SK-N-DZ (cell line): ENCODE results near the gene MRGPRE.

Experiments
- DNase-seq: peaks from one replicate; pipeline ENCODE4 v3.0.0-alpha.2; 2015; ENCODE audit warnings: low spot score

MRGPRE gene

DNA sequence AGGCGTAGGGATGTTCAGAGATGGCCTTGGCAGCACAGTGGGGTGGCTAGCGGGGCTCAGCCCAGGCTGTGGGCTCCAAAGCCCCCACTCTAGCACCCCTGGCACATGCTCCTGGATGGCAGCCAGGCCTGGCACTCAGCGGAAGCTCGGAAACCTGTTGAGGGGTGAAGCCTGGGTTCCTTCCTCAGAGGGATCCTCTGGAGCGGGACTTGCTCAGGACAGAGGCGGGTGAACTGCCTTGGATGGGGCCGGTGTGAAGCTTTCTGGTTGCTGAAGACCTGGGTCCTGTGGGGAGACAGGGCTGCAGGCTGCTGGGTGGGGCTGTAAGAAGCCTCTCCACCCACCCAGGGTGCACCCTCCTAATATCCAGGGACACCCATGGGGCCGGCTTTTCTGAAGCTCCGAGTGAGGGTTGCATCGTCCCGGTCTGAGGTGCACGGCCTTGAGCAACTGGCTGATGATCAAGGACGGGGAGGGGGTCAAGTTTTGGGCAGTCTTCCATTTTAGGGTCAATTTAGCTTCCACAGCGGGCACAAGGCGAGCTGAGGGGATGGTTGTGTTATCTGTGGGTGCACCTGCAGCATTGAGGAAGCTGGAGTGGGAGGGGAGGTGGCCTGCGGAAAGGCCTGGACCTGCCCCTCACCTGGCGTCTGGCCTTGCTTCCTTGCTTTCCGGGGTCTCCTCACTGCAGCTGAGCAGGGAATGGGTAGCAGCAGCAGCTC, 5.2 kb downstream of the MRGPRE start:
- no peak for DNase-seq

DNA sequence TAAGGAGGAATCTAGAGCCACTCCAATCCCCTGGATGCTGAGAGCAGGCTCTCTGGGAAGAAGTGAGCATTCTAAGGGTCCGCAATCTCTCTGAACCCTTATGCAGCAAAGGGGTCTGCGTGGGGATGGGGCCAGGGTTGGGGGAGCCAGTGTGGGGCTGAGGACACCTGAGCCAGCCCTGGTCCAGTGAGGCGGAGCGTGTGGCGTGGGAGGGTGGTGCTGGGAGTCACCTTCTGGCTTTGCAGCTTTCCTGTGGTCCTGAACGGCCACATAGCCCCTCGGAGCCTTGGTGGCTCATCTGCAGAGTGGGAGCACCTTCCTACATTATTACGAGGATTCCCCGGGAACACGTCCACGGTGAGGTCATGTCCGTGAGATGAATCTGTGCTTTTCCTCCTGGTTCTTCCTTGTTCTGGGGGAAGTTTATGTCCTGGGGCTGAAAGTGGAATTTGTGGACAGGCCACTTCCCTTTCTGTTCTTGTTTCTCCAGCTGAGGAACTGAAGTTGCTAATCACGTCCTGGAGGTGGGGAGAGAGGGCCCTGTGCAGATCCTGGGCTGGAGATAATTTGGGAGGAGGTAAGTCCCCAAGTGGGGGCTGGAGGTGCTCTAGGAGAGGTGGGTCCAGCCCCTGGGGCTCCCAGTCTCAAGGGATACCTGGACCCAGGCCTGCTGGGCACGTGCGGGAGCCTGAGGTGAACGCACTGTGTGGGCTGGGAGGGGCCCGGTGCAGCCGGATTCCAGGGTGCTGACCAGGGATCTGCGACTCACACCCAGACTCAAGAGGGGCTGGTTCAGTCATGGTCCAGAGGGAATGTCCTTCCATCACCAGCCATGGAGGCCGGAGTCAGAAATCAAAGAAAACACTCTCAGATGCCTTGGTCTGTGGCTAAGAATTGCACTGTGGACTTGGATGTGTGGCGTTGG, 6.1 kb downstream of the MRGPRE start:
- no peak for DNase-seq

DNA sequence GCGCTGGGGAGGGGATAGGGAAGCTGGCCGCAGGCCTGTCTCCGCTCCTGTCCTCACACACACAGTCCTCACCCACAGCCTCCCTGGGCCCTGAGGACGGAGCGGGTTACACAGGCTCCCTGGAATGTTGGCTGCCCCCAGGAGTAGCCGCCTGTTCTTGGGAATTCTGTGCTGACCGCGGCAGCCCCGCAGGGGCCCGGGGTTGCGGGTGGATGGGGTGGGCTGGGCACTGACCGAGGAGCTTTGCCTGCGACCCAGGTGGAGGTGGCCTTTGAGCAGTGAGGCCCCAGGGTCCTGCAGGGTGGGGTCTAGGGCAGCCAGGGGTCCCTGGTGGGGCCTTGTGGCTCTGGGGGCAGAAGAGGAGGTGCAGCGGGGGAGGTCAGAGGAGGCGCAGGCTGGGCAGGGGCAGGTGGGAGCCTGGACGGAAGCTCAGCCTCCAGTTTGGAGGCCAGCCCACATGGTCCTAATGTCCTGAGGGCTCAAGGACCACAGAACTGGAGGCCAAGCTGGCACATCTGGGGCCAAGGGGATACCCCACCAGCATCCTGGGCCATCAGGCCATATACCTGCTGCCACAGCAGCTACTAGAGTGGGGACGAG, 7.0 kb downstream of the MRGPRE start:
- DNase-seq = no peak

DNA sequence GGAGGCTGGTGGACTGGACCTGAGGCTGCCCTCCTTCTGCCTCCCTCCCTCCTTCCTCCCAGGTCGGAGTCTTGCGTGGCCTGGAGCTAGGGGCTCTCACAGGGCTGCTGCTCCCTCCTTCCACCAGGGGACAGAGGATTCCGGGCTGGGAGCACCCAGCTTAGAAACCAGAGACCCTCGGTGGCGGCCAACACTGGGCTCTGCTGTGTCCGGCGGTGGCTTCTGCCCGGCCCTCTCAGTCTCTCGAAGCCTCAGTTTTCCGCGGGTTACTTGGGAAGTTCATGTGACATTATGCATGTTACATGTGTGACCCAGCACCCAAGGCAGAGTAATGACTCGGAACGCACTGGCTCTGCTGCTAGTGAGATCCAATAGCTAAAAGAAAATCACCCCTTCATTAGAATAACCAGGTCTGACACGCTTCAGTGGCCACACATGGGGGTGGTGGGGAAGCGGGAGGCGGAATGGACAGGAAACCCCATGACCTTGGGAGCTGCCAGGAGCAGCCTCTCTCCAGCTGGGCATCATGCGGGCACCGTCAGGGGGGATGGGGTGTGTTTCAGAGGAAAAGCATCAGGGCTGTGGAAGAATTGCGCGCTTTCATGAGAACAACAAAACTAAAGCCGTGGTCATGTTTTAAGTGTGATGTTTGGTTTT, 7.7 kb downstream of the MRGPRE start:
- DNase-seq = no peak

DNA sequence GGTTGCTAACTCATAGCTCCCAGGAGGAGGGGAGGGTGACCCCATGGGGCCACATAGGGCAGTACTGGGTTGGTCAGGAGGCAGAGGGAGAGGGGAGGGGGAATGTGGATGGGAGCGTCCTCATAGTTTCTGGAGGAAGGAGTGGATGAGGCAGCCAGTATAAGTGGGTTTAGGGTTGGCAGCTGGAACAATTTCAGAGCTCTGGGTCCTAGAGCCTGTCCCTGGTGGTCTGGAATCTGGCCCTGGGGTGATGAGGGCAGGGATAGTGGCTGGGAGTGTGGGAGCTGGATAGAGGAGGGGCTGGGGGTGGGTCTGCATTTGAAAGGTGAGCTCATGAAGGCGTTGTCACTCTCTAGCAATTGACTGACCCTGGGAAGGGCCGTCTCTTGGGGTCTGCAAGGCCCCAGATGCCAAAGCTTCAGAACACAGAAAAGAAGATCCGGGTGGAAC, 8.3 kb downstream of the MRGPRE start:
- no peak for DNase-seq

DNA sequence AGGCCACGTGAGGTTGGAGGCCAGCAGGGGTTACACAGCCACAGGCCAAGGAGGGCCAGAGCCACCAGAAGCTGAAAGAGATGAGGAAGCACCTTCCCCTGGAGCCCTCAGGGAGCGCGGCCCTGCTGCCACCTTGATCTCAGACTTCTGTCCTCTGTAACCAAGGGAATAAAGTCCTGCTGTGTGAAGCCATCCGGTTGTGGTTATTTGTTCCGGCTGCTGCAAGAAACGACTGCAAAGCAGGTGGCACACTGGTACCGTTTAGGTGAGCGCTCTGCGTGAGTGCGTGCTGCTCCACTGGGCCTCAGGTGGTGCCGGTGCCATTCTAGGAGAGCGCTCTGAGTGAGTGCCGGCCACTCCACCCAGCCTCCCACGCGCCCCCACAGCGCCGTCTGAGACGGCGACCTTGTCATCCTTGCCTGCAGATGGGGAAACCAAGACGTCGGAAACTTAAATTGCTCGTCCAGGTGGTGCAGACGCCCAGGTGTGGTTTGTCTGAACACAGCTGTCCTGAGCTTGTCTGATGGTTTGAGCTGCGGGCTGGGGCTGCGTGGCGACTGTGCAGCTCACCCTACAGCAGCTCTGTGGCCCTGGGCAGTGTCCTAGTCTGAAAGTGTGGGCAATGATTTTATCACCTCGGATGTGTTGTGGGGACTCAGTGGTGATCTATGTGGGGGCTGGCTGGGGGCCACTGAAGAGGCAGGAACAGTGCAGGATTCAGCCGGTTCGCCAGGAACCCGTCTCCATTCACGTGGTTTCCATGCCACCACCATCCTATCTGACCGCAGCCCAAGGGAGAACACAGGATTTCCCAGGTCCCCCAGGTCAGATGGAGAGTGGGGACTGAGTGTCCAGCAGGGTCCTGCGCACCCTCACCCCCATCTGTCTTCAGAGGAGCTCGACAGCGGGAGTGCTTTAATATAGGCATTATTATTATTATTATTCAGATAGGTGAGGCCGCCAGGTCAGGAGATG, 9.0 kb downstream of the MRGPRE start:
- no peak for DNase-seq

DNA sequence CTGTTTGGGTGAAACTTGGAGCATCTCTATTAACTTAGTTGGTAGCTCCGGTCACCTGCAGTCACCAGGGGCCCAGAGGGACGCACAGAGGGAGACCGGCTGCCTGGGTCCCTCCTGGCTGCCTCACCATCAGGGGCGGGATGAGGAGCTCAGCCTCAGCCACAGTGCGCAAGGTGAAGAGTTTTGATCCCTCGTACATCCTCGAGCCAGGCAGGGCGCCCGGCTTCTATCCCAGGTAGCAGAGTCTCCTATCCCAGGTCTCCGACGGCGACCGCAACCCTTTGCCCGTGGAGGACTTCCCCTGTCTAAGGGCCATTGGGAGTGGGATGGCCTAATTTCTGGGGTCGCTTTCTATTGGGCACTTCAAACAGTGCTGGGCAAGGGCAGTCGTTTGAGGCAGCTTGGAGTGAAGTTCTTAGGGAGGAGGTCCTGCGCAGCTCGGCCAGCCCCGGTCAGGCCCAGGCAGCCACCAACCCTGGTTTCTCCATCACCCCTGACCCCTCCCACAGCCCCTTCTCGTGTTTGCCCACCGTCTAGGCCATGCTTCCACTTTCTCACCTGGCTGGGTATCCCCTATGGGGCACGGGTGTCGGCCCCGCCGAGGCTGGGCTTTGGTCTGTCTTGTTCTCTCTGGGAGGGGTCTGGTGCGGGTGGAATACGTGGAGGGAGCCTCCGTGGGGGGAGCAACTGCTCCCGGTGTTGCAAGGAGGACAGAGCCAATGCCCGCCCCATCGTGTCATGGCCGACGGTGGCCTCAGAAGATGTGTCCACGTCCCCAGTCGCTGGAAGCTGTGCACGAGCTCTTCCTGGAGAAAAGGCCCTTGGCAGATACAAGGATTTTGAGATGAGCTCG, 10.0 kb downstream of the MRGPRE start:
- no peak for DNase-seq

DNA sequence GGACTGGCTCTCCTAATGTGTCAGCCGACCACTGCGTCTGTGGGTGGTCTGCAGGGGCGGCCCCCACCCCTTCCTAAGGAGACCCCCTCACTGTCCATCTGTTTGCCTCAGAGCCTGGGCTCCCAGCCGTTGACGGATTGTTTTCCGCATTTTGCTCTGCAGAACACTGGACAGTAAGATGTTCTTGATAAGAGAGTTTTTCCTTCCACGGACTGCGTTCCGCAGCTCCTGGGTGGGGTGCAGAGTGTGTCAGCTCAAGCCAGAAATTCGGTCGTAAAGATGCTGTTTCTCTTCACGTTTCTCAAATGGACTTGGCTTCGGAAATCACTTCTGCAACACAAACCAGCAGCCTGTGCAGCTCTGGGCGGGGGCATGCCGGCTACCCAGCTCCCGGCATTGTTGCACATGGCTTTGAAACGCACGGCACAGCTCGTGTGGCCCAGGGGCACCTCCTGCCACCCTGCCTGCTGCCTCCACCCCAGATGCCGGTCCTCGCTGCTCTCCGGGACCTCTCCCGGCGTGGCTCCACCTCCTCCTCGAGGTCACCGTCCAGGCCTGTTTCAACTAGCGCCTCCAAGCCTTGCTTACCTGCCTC, 10.7 kb downstream of the MRGPRE start:
- DNase-seq = no peak

DNA sequence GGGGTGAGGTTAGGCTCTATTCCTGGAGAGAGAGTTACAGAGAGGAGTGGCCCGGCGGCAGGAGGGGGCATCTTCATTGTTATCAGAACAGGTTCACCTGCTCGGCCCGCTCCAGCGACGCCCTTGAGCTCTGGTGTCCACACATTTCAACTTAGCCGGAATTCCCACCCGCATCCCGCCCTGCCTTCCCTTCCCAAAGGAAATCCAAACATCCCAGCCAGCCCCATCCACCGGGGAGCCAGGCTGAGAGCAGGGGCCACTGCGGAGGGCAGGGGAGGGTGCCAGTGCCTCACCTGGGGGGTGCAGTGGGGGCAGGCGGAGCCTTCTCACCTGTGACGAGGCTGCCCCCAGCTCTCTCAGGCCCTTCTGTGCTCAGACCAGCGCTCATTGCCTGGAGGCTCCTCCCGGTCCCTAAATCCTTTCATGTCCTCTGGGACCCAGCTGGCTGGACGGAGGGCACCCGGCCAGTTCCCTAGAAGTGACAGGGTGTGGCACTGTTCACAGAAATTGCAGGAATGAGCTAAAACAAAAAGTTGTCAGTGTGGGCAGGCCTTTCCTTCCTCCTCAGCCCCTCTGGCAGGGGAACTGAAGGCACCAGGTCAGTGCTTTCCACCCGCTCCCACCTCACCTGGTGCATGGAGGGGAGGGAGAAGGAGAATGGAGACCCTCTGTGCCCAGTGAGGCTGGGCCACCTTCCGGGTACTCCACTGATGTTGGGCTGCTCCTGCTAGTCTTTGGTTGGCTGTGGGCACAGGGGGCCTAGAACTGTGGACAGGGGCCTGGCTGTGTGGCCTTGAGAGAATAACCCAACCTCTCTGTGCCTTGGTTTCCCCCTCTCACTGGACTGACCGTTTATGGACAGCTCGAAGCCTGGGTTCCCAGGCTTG, 11.5 kb downstream of the MRGPRE start:
- no peak for DNase-seq

DNA sequence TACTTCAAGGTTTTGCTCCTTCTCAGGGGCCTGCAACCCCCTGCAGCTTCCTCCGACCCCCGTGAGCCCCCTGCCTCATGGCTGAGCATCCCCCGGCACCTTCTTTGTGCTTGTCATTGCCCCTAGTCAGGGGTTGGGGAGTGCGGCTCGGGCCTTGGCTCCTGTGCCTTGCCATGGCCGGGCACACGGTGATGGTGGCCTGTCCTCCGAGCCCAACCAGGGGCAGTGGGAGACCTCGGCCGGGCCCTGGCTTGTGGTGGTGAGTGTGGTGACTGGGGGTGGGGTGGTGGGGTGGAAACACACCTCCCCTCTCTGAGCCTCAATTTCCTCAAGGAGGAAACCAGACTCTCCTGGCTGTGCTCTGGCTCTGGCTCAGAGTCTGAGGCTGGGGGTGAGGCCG, 12.1 kb downstream of the MRGPRE start:
- DNase-seq = no peak

DNA sequence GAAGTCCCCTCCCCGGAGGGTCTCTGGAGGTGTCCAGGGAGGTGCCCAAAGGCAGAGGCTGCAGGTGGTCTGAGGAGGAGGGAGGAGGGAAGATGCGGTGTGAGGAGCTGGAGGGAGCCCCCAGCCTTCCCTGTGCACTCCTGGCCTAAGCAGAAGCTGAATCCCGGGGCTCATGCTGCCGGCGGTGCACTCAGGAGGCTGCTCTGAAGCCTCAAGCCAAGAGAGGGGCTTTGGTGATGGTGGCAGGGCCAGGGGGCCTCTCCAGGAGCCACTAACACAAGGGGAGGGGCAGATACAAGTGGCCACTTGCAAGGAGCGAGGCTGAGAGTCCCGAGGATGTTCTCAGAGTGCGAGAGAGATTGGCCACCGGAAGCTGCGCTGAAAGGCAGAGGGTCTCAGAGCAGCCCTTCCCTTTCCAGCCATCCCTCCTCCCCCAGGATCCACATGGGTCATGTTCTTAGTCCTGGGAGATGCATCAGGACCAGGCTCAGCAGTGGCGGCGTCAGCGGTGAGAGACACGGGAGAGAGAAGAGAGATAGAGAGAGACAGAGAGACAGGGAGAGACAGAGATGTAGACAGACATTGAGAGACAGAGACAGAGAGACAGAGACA, 12.8 kb downstream of the MRGPRE start:
- DNase-seq = no peak

DNA sequence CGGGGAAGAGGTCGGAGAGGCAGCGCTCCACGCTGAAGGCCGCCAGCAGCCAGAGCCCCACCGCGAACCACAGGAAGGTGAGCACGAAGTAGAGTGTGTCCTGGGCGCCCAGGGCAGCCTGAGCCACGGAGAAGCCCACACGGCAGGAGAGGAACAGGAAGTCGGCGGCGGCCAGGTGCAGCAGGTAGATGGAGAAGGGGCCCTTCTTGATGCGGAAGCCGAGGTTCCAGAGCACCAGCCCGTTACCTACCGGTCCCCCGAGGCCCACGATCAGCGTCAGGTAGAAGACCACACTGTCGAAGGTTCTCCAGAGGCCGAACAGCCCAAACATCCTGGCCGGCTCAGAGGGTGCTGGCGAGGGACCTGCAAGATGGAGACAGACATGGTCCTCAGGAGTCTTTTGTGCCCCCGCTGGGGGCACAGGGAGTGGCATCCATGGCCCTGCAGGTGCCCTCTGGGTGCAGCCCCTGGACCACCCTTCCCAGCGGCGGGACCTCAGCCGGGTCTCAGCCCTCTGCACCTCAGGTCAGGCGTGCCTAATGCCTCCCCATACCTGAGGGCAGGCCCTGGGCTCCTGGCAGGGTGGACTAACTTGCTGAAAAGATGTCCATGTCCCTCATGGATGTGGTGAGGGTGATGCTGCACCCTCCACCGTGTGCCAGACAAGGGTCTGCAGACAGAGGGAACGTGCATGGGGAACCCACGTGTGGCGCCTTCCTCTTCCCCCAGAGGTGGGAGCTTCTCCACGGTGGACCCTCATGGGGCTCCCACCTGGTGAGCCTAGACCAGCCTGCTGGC, 13.5 kb downstream of the MRGPRE start, which contains the start of gene MRGPRG:
Gene MRGPRG (minus strand): TSS at position 331 of the 798 bp plus-strand sequence. CDS start 0 bp downstream, at position 331.
- DNase-seq = no peak

DNA sequence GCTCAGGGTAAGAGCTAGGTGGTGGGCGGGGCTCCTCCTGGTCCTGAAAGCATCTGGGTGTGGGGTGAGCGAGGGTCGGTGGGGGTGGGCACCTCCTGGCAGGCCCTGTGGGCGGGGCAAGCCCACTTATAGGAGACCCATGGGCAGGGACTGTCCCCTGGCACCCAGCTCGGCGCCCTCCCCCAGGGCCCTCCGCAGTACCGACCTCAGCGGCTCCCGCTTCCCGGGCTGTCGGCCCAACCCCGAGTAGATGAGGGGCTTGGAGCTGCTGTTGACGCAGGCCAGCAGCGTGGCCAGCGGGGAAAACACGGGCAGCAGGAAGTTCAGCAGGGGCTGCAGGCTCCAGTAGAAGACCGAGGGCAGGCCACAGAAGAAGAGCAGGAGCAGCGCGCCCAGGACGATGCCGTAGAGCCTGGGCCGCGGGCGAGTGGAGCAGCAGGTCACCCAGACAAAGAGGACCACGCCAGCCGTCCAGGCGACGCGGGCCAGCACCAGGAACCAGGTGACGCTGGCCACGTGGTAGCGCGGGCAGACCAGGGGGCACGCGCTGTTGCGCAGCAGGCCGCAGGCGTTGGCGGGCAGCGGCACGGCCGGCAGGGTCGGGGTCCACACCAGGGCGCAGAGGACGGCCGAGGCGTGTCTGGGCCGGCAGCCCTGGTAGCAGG, 14.3 kb downstream of the MRGPRE start:
- no peak for DNase-seq

DNA sequence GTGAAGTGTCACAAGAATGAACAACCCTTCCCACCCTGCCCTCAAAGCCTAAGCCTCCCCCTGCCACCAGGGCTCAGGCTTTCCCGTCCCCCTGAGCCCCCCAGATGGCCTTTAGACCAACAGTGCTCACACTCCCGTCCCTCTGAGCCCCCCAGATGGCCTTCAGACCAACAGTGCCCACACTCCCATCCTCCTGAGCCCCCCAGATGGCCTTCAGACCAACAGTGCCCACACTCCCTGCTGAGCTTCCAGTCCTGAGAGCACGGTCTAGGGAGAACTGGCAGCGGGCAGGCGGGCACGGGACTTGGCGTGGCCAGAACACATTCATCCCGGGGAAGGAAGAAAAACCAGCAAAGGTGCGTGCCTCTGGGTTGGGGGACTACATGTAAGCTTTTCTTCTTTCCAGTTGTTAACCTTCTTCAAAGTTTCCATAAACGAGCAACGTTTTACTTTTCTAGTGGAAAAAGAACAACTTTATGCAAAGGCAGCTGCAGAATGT, 16.1 kb downstream of the MRGPRE start:
- DNase-seq = no peak

DNA sequence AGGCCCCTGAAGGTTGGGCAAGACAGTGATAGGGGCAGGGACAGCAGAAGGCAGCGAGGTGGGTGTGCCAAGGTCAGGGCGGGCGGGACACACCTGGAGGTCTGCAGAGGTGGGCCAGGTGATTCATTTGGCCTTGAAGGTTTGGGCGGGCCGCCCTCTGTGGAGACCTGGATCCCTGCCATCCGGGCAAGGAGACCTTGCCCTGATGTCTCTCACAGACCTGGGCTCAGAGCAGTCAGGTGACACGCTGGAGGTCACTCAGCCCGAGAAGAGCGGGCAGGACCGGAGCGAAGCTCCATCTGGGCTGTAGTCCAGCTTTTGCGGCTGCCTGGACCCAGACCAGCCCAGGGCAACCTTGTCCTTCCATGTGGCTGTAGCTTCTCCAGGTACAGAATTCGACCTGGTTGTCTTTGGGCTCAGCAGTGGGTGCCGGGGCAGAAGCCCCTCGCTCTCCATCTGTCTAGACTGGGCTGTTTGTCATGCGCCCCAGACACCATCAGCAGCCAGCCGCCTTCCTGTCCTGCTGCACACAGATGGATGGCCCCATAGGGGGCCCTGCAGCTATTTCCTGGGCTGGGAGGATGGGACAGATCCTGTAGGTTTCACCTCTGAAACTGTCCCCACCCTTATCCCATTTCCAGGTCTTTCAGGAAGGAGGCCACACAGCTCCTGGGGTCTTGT, 16.7 kb downstream of the MRGPRE start:
- DNase-seq = no peak

DNA sequence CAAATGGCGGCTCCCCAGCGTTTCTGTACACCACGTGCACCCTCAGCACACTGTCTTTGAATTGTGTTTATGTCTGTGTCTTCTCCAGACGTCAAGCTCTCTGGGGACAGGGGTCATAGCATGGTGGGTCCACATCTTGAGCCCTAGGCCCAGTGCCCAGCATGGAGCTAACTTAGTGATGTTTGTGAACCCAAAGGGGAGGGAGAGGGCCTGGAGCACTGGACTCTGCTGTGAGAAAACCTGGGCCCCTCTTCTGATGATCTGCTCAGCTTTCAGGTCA, 17.9 kb downstream of the MRGPRE start:
- DNase-seq = no peak
